HL-60 (cell line): ENCODE results near the gene FAM149B1.

Experiments used
- DNase-seq, 2 experiments: peaks; one replicate each; pipeline ENCODE4 v3.0.0-alpha.2; 2010 to 2020; ENCODE audit warnings: low read depth in 1 of 2, low spot score in 1 of 2
- H3K27ac ChIP-seq: fragments of 250-450 bp; sonication (Bioruptor Pico); replicated peaks from 2 replicates; pipeline ENCODE4 v1.5.1; 2020; ENCODE audit warnings: mild to moderate bottlenecking, moderate library complexity
- H3K27me3 ChIP-seq: fragments of 250-450 bp; sonication (Bioruptor Pico); 2 replicates; pipeline ENCODE4 v1.5.1; 2021; ENCODE audit warnings: mild to moderate bottlenecking, moderate library complexity; ENCODE audit not compliant: insufficient read depth, poor library complexity, severe bottlenecking
- H3K4me3 ChIP-seq: replicated peaks from 2 replicates; pipeline ENCODE4 v1.5.1; 2011; ENCODE audit warnings: mild to moderate bottlenecking, control low read depth, low read length; ENCODE audit not compliant: insufficient read depth
- GABPA ChIP-seq: IDR thresholded peaks from 2 replicates; pipeline ENCODE4 v1.6.1; 2012; ENCODE audit warnings: low read depth
- POLR2AphosphoS5 ChIP-seq: IDR thresholded peaks from 2 replicates; pipeline ENCODE4 v1.6.1; 2012; ENCODE audit warnings: low read depth
- REST ChIP-seq: IDR thresholded peaks from 2 replicates; pipeline ENCODE4 v1.6.1; 2012; ENCODE audit warnings: low read depth; ENCODE audit not compliant: insufficient replicate concordance
- SPI1 ChIP-seq: IDR thresholded peaks from 2 replicates; pipeline ENCODE4 v1.6.1; 2012; ENCODE audit warnings: low read depth, mild to moderate bottlenecking, borderline replicate concordance
- TF ChIP-seq, protein P1 (sequence below): IDR thresholded peaks from one replicate; pipeline ENCODE4 v1.5.1; 2011; ENCODE audit warnings: low read length, control low read depth, inconsistent platforms; ENCODE audit not compliant: insufficient read depth

The FAM149B1 gene

DNA sequence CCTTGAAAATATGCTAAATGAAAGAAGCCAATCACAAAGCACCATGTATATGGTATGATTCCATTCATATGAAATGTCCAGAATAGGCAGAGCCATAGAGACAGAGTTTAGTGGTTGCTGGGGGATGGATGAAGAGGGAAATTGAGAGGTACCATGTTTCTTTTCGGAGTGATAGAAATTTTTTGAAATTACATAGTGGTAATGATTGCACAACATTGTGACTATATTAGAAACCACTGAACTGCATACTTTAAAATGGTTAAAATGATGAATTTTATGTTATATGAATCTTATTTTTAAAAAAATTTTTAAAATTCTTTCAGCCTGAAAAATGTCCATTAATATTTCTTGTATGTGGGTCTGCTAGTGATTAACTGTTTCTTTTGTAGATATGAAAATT, 53.1 kb downstream of the FAM149B1 start:
- TF ChIP-seq, protein P1, sequence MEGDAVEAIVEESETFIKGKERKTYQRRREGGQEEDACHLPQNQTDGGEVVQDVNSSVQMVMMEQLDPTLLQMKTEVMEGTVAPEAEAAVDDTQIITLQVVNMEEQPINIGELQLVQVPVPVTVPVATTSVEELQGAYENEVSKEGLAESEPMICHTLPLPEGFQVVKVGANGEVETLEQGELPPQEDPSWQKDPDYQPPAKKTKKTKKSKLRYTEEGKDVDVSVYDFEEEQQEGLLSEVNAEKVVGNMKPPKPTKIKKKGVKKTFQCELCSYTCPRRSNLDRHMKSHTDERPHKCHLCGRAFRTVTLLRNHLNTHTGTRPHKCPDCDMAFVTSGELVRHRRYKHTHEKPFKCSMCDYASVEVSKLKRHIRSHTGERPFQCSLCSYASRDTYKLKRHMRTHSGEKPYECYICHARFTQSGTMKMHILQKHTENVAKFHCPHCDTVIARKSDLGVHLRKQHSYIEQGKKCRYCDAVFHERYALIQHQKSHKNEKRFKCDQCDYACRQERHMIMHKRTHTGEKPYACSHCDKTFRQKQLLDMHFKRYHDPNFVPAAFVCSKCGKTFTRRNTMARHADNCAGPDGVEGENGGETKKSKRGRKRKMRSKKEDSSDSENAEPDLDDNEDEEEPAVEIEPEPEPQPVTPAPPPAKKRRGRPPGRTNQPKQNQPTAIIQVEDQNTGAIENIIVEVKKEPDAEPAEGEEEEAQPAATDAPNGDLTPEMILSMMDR: no peak
- TF ChIP-seq SPI1: no peak
- no peak for TF ChIP-seq POLR2AphosphoS5
- no peak for TF ChIP-seq REST
- DNase-seq: no peak
- H3K27me3 ChIP-seq: no peaks in the 10 kb centered on the region
- H3K27ac ChIP-seq: no peak overlapping the region
- H3K4me3 ChIP-seq: no peak overlapping the region

DNA sequence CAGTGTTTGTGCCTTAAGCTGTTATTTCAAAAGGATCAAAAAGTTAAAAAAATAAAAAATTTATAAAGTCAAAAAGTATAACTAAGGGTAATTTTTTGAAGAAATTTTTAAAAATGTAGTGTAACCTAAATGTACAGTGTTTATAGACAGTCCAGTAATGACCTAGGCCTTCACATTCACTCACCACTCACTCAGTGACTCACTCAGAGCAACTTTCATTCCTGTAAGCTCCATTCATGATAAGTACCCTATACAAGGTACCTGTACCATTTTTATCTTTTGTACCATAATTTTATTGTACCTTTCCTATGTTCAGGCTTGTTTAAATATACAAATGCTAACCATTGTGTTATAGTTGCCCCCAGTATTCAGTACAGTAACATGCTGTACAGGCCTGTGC, 57.6 kb downstream of the FAM149B1 start:
- Histone ChIP-seq H3K27me3 (no peaks in the 10 kb centered on the region), H3K4me3 (no peak overlapping the region), H3K27ac (no peak overlapping the region)
- DNase-seq: no peak
- TF ChIP-seq POLR2AphosphoS5 (no peak), REST (no peak), GABPA (no peak), SPI1 (no peak)
- TF ChIP-seq, protein P1: no peak

DNA sequence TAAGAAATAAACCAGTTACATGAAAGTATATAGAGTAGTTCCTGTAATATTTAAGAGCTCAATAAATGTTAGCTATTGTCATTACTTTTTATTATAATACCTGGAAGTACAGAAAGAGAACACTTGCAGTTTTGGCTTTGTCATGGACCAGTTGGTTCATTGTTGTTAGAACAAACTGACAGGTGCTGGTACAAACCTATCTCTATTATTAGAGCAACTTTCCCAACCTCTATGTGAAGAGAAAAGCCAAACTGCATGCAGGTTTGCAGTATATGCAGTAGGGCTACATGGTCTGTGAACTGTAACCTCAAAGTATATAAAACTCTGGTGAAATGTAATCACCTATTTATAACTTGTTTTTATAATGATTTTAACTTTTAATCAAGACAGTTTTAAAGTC, 58.7 kb downstream of the FAM149B1 start:
- no peak for DNase-seq
- Histone ChIP-seq H3K4me3 (no peak overlapping the region), H3K27me3 (no peaks in the 10 kb centered on the region), H3K27ac (no peak overlapping the region)
- TF ChIP-seq, protein P1: no peak
- no peak for TF ChIP-seq REST
- TF ChIP-seq GABPA: no peak
- no peak for TF ChIP-seq SPI1
- TF ChIP-seq POLR2AphosphoS5: no peak
